B cell (primary cell): ENCODE measurements around the gene CTTN. TPM values are rescaled to one million over a fixed set of nuclear protein-coding genes. Genes with fewer than 3 reads are reported as not detected.

Experiments used
- ATAC-seq: fragments of 200-7000 bp; cut with Tn5 transposase; one replicate; pipeline ENCODE4 v1.10.0; 2021; ENCODE audit warnings: low read depth, mild to moderate bottlenecking, moderate number of reproducible peaks, moderate library complexity
- CTCF ChIA-PET: fragments of 350-600 bp; sonication (Branson Sonifier 250); formaldehyde crosslinking; loops from one replicate; lab custom pipeline; 2021; ENCODE audit warnings: antibody characterized with exemption, inconsistent platforms; lab: Charles Lee
- POLR2A ChIA-PET: fragments of 350-600 bp; sonication (Branson Sonifier 250); formaldehyde crosslinking; loops from one replicate; lab custom pipeline; 2021; ENCODE audit warnings: antibody characterized with exemption; lab: Charles Lee
- DNase-seq: peaks from one replicate; pipeline ENCODE4 v3.0.0; 2013
- H2AFZ ChIP-seq: 2 replicates; pipeline ENCODE4 v1.6.1; 2012; ENCODE audit warnings: mild to moderate bottlenecking, low read depth, low read length; ENCODE audit not compliant: insufficient read depth, poor library complexity, severe bottlenecking
- H3K27ac ChIP-seq, 2 donors: 1 replicate in 1 of 2; 2 replicates in 1 of 2; pipeline ENCODE4 v1.5.1; 2012 to 2013; ENCODE audit warnings: low read length in 2 of 2, mild to moderate bottlenecking in 2 of 2, moderate library complexity in 1 of 2
- H3K27me3 ChIP-seq, 4 experiments: fragments of 200-600 bp in 1 of 4; sonication (generic) in 1 of 4; replicated peaks in 1 of 4; 1 replicate in 2 of 4; 2 replicates in 2 of 4; pipeline versions ENCODE4 v1.6.1 to v1.7.0; 2013 to 2016; ENCODE audit warnings: low read length in 3 of 4, mild to moderate bottlenecking in 2 of 4, mixed read lengths in 1 of 4, moderate library complexity in 1 of 4; ENCODE audit not compliant: insufficient read depth in 4 of 4, control insufficient read depth in 3 of 4; ENCODE audit errors: control extremely low read depth in 1 of 4
- H3K36me3 ChIP-seq, 2 experiments: replicated peaks in 1 of 2; 1 replicate in 1 of 2; 2 replicates in 1 of 2; pipeline versions ENCODE4 v1.6.1 to v1.7.1; 2013; ENCODE audit warnings: low read length in 1 of 2; ENCODE audit not compliant: insufficient read depth in 2 of 2, control insufficient read depth in 1 of 2; ENCODE audit errors: control extremely low read depth in 1 of 2, extremely low read depth in 1 of 2
- H3K4me1 ChIP-seq, 2 donors: fragments of 200-600 bp in 1 of 2; sonication (generic) in 1 of 2; 1 replicate in 1 of 2; 2 replicates in 1 of 2; pipeline versions ENCODE4 v1.5.1 to v1.6.1; 2013 to 2017; ENCODE audit warnings: low read length in 2 of 2; ENCODE audit not compliant: control insufficient read depth in 2 of 2, insufficient read depth in 2 of 2
- H3K4me2 ChIP-seq: replicated peaks from 2 replicates; pipeline ENCODE3; 2012; ENCODE audit warnings: mild to moderate bottlenecking, low read depth, low read length; ENCODE audit not compliant: poor library complexity, severe bottlenecking
- H3K4me3 ChIP-seq, 5 experiments: fragments of 200-600 bp in 1 of 5; sonication (generic) in 1 of 5; 1 replicate in 3 of 5; 2 replicates in 2 of 5; pipeline versions ENCODE4 v1.5.1 to v1.7.0; 2011 to 2016; ENCODE audit warnings: low read length in 4 of 5, mild to moderate bottlenecking in 4 of 5, low read depth in 2 of 5, control low read depth in 1 of 5, moderate library complexity in 1 of 5; ENCODE audit not compliant: insufficient read depth in 1 of 5; ENCODE audit errors: control extremely low read depth in 1 of 5, extremely low read depth in 1 of 5
- H3K79me2 ChIP-seq: fragments of 200-600 bp; sonication (generic); one replicate; pipeline ENCODE4 v1.6.0; 2016; ENCODE audit warnings: low read length; ENCODE audit not compliant: control insufficient read depth, insufficient read depth
- H3K9ac ChIP-seq: fragments of 200-600 bp; sonication (generic); 2 replicates; pipeline ENCODE4 v1.6.1; 2017; ENCODE audit warnings: mild to moderate bottlenecking, low read length, moderate library complexity
- H3K9me3 ChIP-seq, 3 donors: one replicate each; pipeline versions ENCODE4 v1.6.1 to v1.7.1; 2013; ENCODE audit warnings: low read length in 2 of 3; ENCODE audit not compliant: control insufficient read depth in 2 of 3, insufficient read depth in 1 of 3; ENCODE audit errors: control extremely low read depth in 1 of 3
- H4K20me1 ChIP-seq: 2 replicates; pipeline ENCODE4 v1.6.0; 2012; ENCODE audit warnings: mild to moderate bottlenecking, low read length; ENCODE audit not compliant: insufficient read depth, control insufficient read depth, poor library complexity, severe bottlenecking
- H3K27ac Mint-ChIP-seq: one replicate; pipeline ENCODE4 v1.8.0; 2021; ENCODE audit warnings: mixed read lengths
- H3K27me3 Mint-ChIP-seq: one replicate; pipeline ENCODE4 v1.8.0; 2021; ENCODE audit warnings: mixed read lengths
- H3K4me1 Mint-ChIP-seq: one replicate; pipeline ENCODE4 v1.8.0; 2021; ENCODE audit warnings: mixed read lengths
- H3K4me3 Mint-ChIP-seq: one replicate; pipeline ENCODE4 v1.8.0; 2021; ENCODE audit warnings: mixed read lengths
- H3K9me3 Mint-ChIP-seq: one replicate; pipeline ENCODE4 v1.8.0; 2022; ENCODE audit warnings: mixed read lengths; ENCODE audit not compliant: insufficient read depth
- EZH2 ChIP-seq: IDR thresholded peaks from 2 replicates; pipeline ENCODE4 v1.6.1; 2012; ENCODE audit warnings: borderline replicate concordance, low read depth, mild to moderate bottlenecking, moderate library complexity, low read length; ENCODE audit not compliant: insufficient read depth, poor library complexity, severe bottlenecking
- WGBS: methylation state at CpG from one replicate; pipeline ENCODE4 v1.1.5; 2013; ENCODE audit warnings: missing lambda C conversion rate; ENCODE audit not compliant: insufficient coverage; 5-methylcytosine and 5-hydroxymethylcytosine counted together
- intact Hi-C: fragments of 100-400 bp; cut with micrococcal nuclease; formaldehyde crosslinking; loops from one replicate; pipeline ENCODE4 v1.10.0; 2022
- polyA plus RNA-seq: library from polyadenylated mRNA; depleted of rRNA; stranded (reverse); fragments of >200 nt; gene quantifications from 2 replicates; pipeline ENCODE4 v1.2.3, GENCODE V29; 2012
- total RNA-seq, 2 donors: library from RNA; stranded (reverse); fragments of 120-200 nt in 1 of 2; gene quantifications; 1 replicate in 1 of 2; 2 replicates in 1 of 2; pipeline versions ENCODE4 v1.2.3 to v1.2.4, GENCODE V29; 2013 to 2022
- TF ChIP-seq, protein P1 (sequence below): fragments of 200-600 bp; IDR thresholded peaks from one replicate; pipeline ENCODE4 v1.8.0; 2022; ENCODE audit warnings: antibody characterized with exemption, mild to moderate bottlenecking

CTTN gene
- total and polyA plus RNA-seq, 2 donors (not counting 1 experiment from before 2014, with no cell fraction given): 0.34 TPM; not detected in 1

DNA sequence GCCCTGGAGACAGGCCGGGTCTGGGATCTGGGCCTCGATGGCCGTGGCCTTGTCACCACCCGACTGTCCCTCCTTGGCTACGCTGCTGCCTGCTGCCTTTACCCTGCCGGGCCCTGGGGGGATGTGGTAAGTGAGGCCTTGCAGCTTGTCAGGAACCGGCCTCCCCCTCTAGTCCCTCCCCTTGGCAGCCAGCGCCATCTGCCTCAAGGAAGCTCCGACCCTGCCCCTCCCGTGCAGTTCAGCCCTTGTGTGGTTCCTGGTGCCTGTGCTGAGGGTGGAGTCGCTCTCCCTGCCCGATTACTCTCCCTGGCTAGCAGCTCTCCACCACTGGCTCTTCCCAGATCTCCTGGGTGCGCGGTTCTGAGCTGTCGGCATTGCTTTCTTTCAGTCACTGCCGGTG lies 33.7 kb downstream of the CTTN start:
- ChIA-PET POLR2A (no interaction called here), CTCF (no interaction called here)
- H3K4me2 ChIP-seq: no peak overlapping the region
- no peak overlapping the region for H3K27ac ChIP-seq
- Mint-ChIP-seq H3K9me3 (no peaks in the 10 kb centered on the region), H3K27me3 (peaks cover 38% of the 10 kb centered on the region), H3K27ac (no peak overlapping the region), H3K4me3 (no peak overlapping the region), H3K4me1 (peaks cover 17% of the 10 kb centered on the region)
- no peaks in the 10 kb centered on the region for H4K20me1 ChIP-seq
- no peaks in the 10 kb centered on the region for H3K79me2 ChIP-seq
- H3K9me3 ChIP-seq: peaks cover 0 to 3% (median 0%) of the 10 kb centered on the region in 3 donors
- WGBS: 41% methylated on average over 14 of the region's 16 CpGs
- intact Hi-C loops: no loop called here
- no peak for DNase-seq
- no peak overlapping the region for H3K4me3 ChIP-seq
- H2AFZ ChIP-seq: no peak overlapping the region
- H3K36me3 ChIP-seq: no peaks in the 10 kb centered on the region
- no peak overlapping the region for H3K9ac ChIP-seq
- ATAC-seq: no peak
- TF ChIP-seq, protein P1, sequence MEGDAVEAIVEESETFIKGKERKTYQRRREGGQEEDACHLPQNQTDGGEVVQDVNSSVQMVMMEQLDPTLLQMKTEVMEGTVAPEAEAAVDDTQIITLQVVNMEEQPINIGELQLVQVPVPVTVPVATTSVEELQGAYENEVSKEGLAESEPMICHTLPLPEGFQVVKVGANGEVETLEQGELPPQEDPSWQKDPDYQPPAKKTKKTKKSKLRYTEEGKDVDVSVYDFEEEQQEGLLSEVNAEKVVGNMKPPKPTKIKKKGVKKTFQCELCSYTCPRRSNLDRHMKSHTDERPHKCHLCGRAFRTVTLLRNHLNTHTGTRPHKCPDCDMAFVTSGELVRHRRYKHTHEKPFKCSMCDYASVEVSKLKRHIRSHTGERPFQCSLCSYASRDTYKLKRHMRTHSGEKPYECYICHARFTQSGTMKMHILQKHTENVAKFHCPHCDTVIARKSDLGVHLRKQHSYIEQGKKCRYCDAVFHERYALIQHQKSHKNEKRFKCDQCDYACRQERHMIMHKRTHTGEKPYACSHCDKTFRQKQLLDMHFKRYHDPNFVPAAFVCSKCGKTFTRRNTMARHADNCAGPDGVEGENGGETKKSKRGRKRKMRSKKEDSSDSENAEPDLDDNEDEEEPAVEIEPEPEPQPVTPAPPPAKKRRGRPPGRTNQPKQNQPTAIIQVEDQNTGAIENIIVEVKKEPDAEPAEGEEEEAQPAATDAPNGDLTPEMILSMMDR: no peak
- no peak for TF ChIP-seq EZH2
- peaks cover 0 to 26% (median 0%) of the 10 kb centered on the region in 4 experiments for H3K27me3 ChIP-seq
- H3K4me1 ChIP-seq: peaks cover 7 to 9% of the 10 kb centered on the region in 2 donors

DNA sequence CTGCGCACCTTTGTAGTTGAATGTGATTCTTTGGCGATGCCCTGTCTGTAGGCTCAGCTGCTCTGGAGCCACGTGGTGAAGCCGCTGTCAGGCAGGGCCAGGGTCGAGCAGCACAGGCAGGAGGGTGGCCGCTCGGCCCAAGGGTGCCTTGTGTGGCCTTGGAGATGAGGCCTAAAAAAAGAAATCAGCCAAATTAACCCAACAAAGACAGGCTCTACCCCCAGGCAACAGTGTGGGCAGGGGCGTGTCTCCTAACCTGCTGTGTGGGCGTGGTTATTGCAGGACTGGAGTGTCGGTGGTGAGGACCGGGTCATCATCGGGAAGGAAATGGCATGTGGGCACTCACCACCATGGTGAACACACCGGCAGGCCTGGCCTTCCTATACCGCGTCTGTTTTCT lies 34.3 kb downstream of the CTTN start:
- Mint-ChIP-seq H3K27me3 (peaks cover 36% of the 10 kb centered on the region), H3K27ac (no peak overlapping the region), H3K9me3 (no peaks in the 10 kb centered on the region), H3K4me1 (peaks cover 23% of the 10 kb centered on the region), H3K4me3 (no peak overlapping the region)
- Histone ChIP-seq H3K79me2 (no peaks in the 10 kb centered on the region), H3K36me3 (no peaks in the 10 kb centered on the region), H2AFZ (no peak overlapping the region), H3K4me2 (no peak overlapping the region), H3K27ac (no peak overlapping the region), H3K27me3 (peaks cover 0 to 26% (median 0%) of the 10 kb centered on the region in 4 experiments), H3K4me1 (peaks cover 12 to 14% of the 10 kb centered on the region in 2 donors), H3K9ac (no peak overlapping the region), H3K4me3 (no peak overlapping the region), H4K20me1 (no peaks in the 10 kb centered on the region), H3K9me3 (peaks cover 0 to 9% (median 0%) of the 10 kb centered on the region in 3 donors)
- DNase-seq (no peak), ATAC-seq (no peak)
- intact Hi-C loops: no loop called here
- POLR2A ChIA-PET: no interaction called here
- TF ChIP-seq, protein P1: no peak
- TF ChIP-seq EZH2: no peak
- CTCF ChIA-PET: interaction anchor here (0.6 kb wide), 1 partner anchor 19 kb away, joined by 3 read pairs; no protein-coding TSS in a partner anchor
- 88% methylated on average over 13 of the region's 15 CpGs for WGBS
